NCI-H1694 (cell line): Measurements from ENCODE around the gene METRNL.

Experiments used
- DNase-seq: peaks from one replicate; lab custom pipeline; 2025; lab: John Stamatoyannopoulos, UW

Gene METRNL

GRCh38 chr17:83092186-83092585, 12.8 kb downstream of the METRNL start:
- no peak for DNase-seq

GRCh38 chr17:83092931-83093330, 13.5 kb downstream of the METRNL start:
- DNase-seq = no peak

GRCh38 chr17:83093506-83093905, 14.1 kb downstream of the METRNL start:
- no peak for DNase-seq

GRCh38 chr17:83094291-83094690, 14.9 kb downstream of the METRNL start:
- DNase-seq = no peak

- DNase-seq = no peak
Observed at GRCh38 chr17:83095016-83095415, 15.6 kb downstream of the METRNL start.

- DNase-seq = no peak
Observed at GRCh38 chr17:83096401-83097224, 17.2 kb downstream of the METRNL start.

GRCh38 chr17:83097831-83098230, 18.4 kb downstream of the METRNL start:
- no peak for DNase-seq

- no peak for DNase-seq
Observed at GRCh38 chr17:83098241-83099085, 19.1 kb downstream of the METRNL start.

- no peak for DNase-seq
Observed at GRCh38 chr17:83099086-83099555, 19.7 kb downstream of the METRNL start.

GRCh38 chr17:83099570-83100181, 20.3 kb downstream of the METRNL start:
- no peak for DNase-seq

- DNase-seq = no peak
Observed at GRCh38 chr17:83100220-83100852, 20.9 kb downstream of the METRNL start.

- no peak for DNase-seq
Observed at GRCh38 chr17:83100853-83101391, 21.5 kb downstream of the METRNL start.

- DNase-seq = no peak
Observed at GRCh38 chr17:83101805-83102480, 22.5 kb downstream of the METRNL start.

- no peak for DNase-seq
Observed at GRCh38 chr17:83103200-83103942, 24.0 kb downstream of the METRNL start.

GRCh38 chr17:83103943-83104311, 24.5 kb downstream of the METRNL start:
- DNase-seq = no peak

- DNase-seq = no peak
Observed at GRCh38 chr17:83104577-83105505, 25.4 kb downstream of the METRNL start.

- no peak for DNase-seq
Observed at GRCh38 chr17:83105512-83105911, 26.1 kb downstream of the METRNL start.

- DNase-seq = no peak
Observed at GRCh38 chr17:83106056-83106588, 26.7 kb downstream of the METRNL start.
